ENCODE data around the gene GALNT18. TPM values are rescaled to one million over a fixed set of nuclear protein-coding genes. Genes with fewer than 3 reads are reported as not detected.

The GALNT18 gene
- total RNA-seq, 1 experiment from 2014 or later, result 14.1 TPM

- Mint-ChIP-seq H3K27ac (ENCODE audit: low read depth, unreplicated experiment) (no peak overlapping the region), H3K4me3 (ENCODE audit: unreplicated experiment) (no peak overlapping the region), H3K36me3 (ENCODE audit: insufficient read depth, unreplicated experiment) (no peaks in the 10 kb centered on the region), H3K9me3 (ENCODE audit: unreplicated experiment) (peaks cover 7% of the 10 kb centered on the region), H3K4me1 (ENCODE audit: insufficient read depth, unreplicated experiment) (peaks cover 3% of the 10 kb centered on the region), H3K27me3 (ENCODE audit: insufficient read depth, unreplicated experiment) (peaks cover 15% of the 10 kb centered on the region)
- DNase-seq (ENCODE audit: unreplicated experiment), result no peak
- ChIA-PET CTCF (interaction anchor here (1.2 to 1.9 kb wide), 4 partner anchors 8 to 224 kb away, joined by 3 to 6 read pairs (median 5); no protein-coding TSS in a partner anchor), POLR2A (no interaction called here)
- no peak for TF ChIP-seq CTCF (IDR thresholded peaks at IDR 0.05; ENCODE audit: unreplicated experiment)
- intact Hi-C loops (cut with micrococcal nuclease), result no loop called here
- BruUV-seq (replicated peaks), result no TSS peak
These were observed 370.3 kb downstream of the GALNT18 start for GRCh38 chr11:11251394-11251970.

GRCh38 chr11:11250470-11250869, 371.3 kb downstream of the GALNT18 start:
- no peak overlapping the region for H3K27ac Mint-ChIP-seq (ENCODE audit: low read depth, unreplicated experiment)
- H3K27me3 Mint-ChIP-seq (ENCODE audit: insufficient read depth, unreplicated experiment), result peaks cover 21% of the 10 kb centered on the region
- no peaks in the 10 kb centered on the region for H3K36me3 Mint-ChIP-seq (ENCODE audit: insufficient read depth, unreplicated experiment)
- intact Hi-C loops (cut with micrococcal nuclease), result no loop called here
- POLR2A ChIA-PET, result interaction anchor here (0.7 kb wide), 1 partner anchor 296 kb away, joined by 3 read pairs; no protein-coding TSS in a partner anchor
- DNase-seq (ENCODE audit: unreplicated experiment), result no peak
- no peak overlapping the region for H3K4me3 Mint-ChIP-seq (ENCODE audit: unreplicated experiment)
- H3K4me1 Mint-ChIP-seq (ENCODE audit: insufficient read depth, unreplicated experiment), result peaks cover 6% of the 10 kb centered on the region
- CTCF ChIA-PET, result interaction anchor here (1.3 kb wide), 1 partner anchor 9 kb away, joined by 6 read pairs; no protein-coding TSS in a partner anchor
- no TSS peak for BruUV-seq (replicated peaks)
- peaks cover 10% of the 10 kb centered on the region for H3K9me3 Mint-ChIP-seq (ENCODE audit: unreplicated experiment)
- TF ChIP-seq CTCF (IDR thresholded peaks at IDR 0.05; ENCODE audit: unreplicated experiment), result no peak

- Mint-ChIP-seq H3K4me1 (ENCODE audit: insufficient read depth, unreplicated experiment) (peaks cover 6% of the 10 kb centered on the region), H3K27me3 (ENCODE audit: insufficient read depth, unreplicated experiment) (peaks cover 11% of the 10 kb centered on the region), H3K4me3 (ENCODE audit: unreplicated experiment) (no peak overlapping the region), H3K36me3 (ENCODE audit: insufficient read depth, unreplicated experiment) (no peaks in the 10 kb centered on the region), H3K9me3 (ENCODE audit: unreplicated experiment) (peaks cover 10% of the 10 kb centered on the region), H3K27ac (ENCODE audit: low read depth, unreplicated experiment) (no peak overlapping the region)
- TF ChIP-seq CTCF (IDR thresholded peaks at IDR 0.05; ENCODE audit: unreplicated experiment), result no peak
- no TSS peak for BruUV-seq (replicated peaks)
- no peak for DNase-seq (ENCODE audit: unreplicated experiment)
- intact Hi-C loops (cut with micrococcal nuclease), result no loop called here
- POLR2A ChIA-PET, result no interaction called here
- CTCF ChIA-PET, result interaction anchor here (0.8 kb wide), 1 partner anchor 314 kb away, joined by 3 read pairs; no protein-coding TSS in a partner anchor
These were observed 374.2 kb downstream of the GALNT18 start for GRCh38 chr11:11247576-11247975.

GRCh38 chr11:11247086-11247485, 374.7 kb downstream of the GALNT18 start:
- Mint-ChIP-seq H3K9me3 (ENCODE audit: unreplicated experiment) (peaks cover 10% of the 10 kb centered on the region), H3K4me1 (ENCODE audit: insufficient read depth, unreplicated experiment) (peaks cover 6% of the 10 kb centered on the region), H3K27ac (ENCODE audit: low read depth, unreplicated experiment) (no peak overlapping the region), H3K4me3 (ENCODE audit: unreplicated experiment) (no peak overlapping the region), H3K27me3 (ENCODE audit: insufficient read depth, unreplicated experiment) (peaks cover 11% of the 10 kb centered on the region), H3K36me3 (ENCODE audit: insufficient read depth, unreplicated experiment) (no peaks in the 10 kb centered on the region)
- POLR2A ChIA-PET, result no interaction called here
- CTCF ChIA-PET, result interaction anchor here (0.8 kb wide), 1 partner anchor 314 kb away, joined by 3 read pairs; no protein-coding TSS in a partner anchor
- TF ChIP-seq CTCF (IDR thresholded peaks at IDR 0.05; ENCODE audit: unreplicated experiment), result no peak
- no TSS peak for BruUV-seq (replicated peaks)
- no peak for DNase-seq (ENCODE audit: unreplicated experiment)
- intact Hi-C loops (cut with micrococcal nuclease), result no loop called here

Data from MCF 10A (cell line).